ENCODE measurements around the gene GMFB.

GRCh38 chr14:54488646-54489317, at the start of gene GMFB:
- TF ChIP-seq CTCF (IDR thresholded peaks at IDR 0.05) = no peak
- no peak for TF ChIP-seq POLR2A (IDR thresholded peaks at IDR 0.05)

All from lower leg skin (tissue), 3 donors.